SK-N-SH (cell line): Measurements from ENCODE around the gene TPRA1. TPM values are rescaled to one million over a fixed set of nuclear protein-coding genes. Genes with fewer than 3 reads are reported as not detected.

Experiments used
- CTCF ChIA-PET: fragments of 300-600, 350-600 bp; formaldehyde crosslinking; extraction: SDS; loops from one replicate; lab custom pipeline; 2021; lab: Yijun Ruan, JAX
- POLR2A ChIA-PET: fragments of 350-600 bp; sonication (Branson Sonifier 250); formaldehyde crosslinking; extraction: SDS; loops from one replicate; lab custom pipeline; 2020; ENCODE audit warnings: antibody characterized with exemption, inconsistent platforms; lab: Yijun Ruan, JAX
- DNase-seq: peaks from one replicate; pipeline ENCODE4 v3.0.0; 2012
- H2AFZ ChIP-seq: fragments of 200-600 bp; sonication (generic); 2 replicates; pipeline ENCODE4 v1.8.1; 2016; ENCODE audit warnings: antibody characterized with exemption, mild to moderate bottlenecking, low read depth
- H3F3A ChIP-seq: fragments of 200-600 bp; sonication (generic); replicated peaks from 2 replicates; pipeline ENCODE3; 2016; ENCODE audit warnings: antibody characterized with exemption, mild to moderate bottlenecking; ENCODE audit not compliant: insufficient read depth
- H3K27ac ChIP-seq, 2 experiments: fragments of 200-500 bp in 1 of 2; fragments of 200-600 bp in 1 of 2; sonication (Bioruptor generic) in 1 of 2; sonication (generic), shearing (Covaris generic) in 1 of 2; 2 replicates each; pipeline versions ENCODE4 v1.5.1 to v1.6.1; 2014 to 2016; ENCODE audit warnings: low read depth in 2 of 2, inconsistent platforms in 1 of 2, low read length in 1 of 2, mild to moderate bottlenecking in 1 of 2, mixed read lengths in 1 of 2
- H3K27me3 ChIP-seq: fragments of 200-600 bp; sonication (generic), shearing (Covaris generic); 2 replicates; pipeline ENCODE4 v1.6.1; 2016; ENCODE audit warnings: mixed run types; ENCODE audit not compliant: insufficient read depth
- H3K36me3 ChIP-seq, 2 experiments: fragments of 200-500 bp in 1 of 2; fragments of 200-600 bp in 1 of 2; sonication (Bioruptor generic) in 1 of 2; sonication (generic) in 1 of 2; replicated peaks in 1 of 2; 2 replicates each; pipeline versions ENCODE3 to v1.5.1; 2014 to 2016; ENCODE audit warnings: low read length in 1 of 2, mild to moderate bottlenecking in 1 of 2; ENCODE audit not compliant: insufficient read depth in 2 of 2, control insufficient read depth in 1 of 2
- H3K4me1 ChIP-seq, 2 experiments: fragments of 200-500 bp in 1 of 2; fragments of 200-600 bp in 1 of 2; sonication (Bioruptor generic) in 1 of 2; sonication (generic), shearing (Covaris generic) in 1 of 2; 2 replicates each; pipeline versions ENCODE4 v1.5.1 to v1.6.1; 2014 to 2016; ENCODE audit warnings: low read depth in 1 of 2, low read length in 1 of 2, mixed run types in 1 of 2; ENCODE audit not compliant: insufficient read depth in 2 of 2, control insufficient read depth in 1 of 2
- H3K4me2 ChIP-seq: fragments of 200-600 bp; sonication (generic), shearing (Covaris generic); 2 replicates; pipeline ENCODE4 v1.6.1; 2017; ENCODE audit warnings: mixed run types
- H3K4me3 ChIP-seq, 2 experiments: fragments of 200-500 bp in 1 of 2; fragments of 200-600 bp in 1 of 2; sonication (Bioruptor generic) in 1 of 2; sonication (generic), shearing (Covaris generic) in 1 of 2; 2 replicates each; pipeline versions ENCODE4 v1.5.1 to v1.8.1; 2014 to 2016; ENCODE audit warnings: low read depth in 2 of 2, inconsistent platforms in 1 of 2, low read length in 1 of 2, mild to moderate bottlenecking in 1 of 2, mixed read lengths in 1 of 2, moderate library complexity in 1 of 2
- H3K79me2 ChIP-seq: fragments of 200-600 bp; sonication (generic); 2 replicates; pipeline ENCODE4 v1.8.1; 2017; ENCODE audit warnings: mild to moderate bottlenecking; ENCODE audit not compliant: insufficient read depth
- H3K9ac ChIP-seq: fragments of 200-600 bp; sonication (generic); 2 replicates; pipeline ENCODE4 v1.6.1; 2017; ENCODE audit warnings: mixed run types
- H3K9me2 ChIP-seq: fragments of 200-600 bp; sonication (generic); 2 replicates; pipeline ENCODE4 v1.6.1; 2017; ENCODE audit warnings: mixed run types
- H3K9me3 ChIP-seq: fragments of 200-600 bp; sonication (generic); 2 replicates; pipeline ENCODE4 v1.6.1; 2017; ENCODE audit warnings: mixed run types, mild to moderate bottlenecking, moderate library complexity
- H4K20me1 ChIP-seq: fragments of 200-600 bp; sonication (generic); 2 replicates; pipeline ENCODE4 v1.6.1; 2017; ENCODE audit warnings: mild to moderate bottlenecking, mixed run types; ENCODE audit not compliant: insufficient read depth
- CHD2 ChIP-seq: fragments of 150-350 bp; IDR thresholded peaks from 2 replicates; pipeline ENCODE4 v1.6.1; 2018; ENCODE audit warnings: low read length; ENCODE audit not compliant: partially characterized antibody
- ELF1 ChIP-seq: IDR thresholded peaks from 2 replicates; pipeline ENCODE4 v1.4.0; 2012
- FOSL2 ChIP-seq: IDR thresholded peaks from 2 replicates; pipeline ENCODE4 v1.4.0; 2012; ENCODE audit warnings: low read depth, mild to moderate bottlenecking, moderate library complexity, borderline replicate concordance
- FOXJ3 ChIP-seq: sonication (generic); formaldehyde crosslinking; IDR thresholded peaks from 2 replicates; pipeline ENCODE4 v1.5.1; 2020; ENCODE audit warnings: mild to moderate bottlenecking, missing genetic modification reagents
- FOXM1 ChIP-seq: IDR thresholded peaks from 2 replicates; pipeline ENCODE4 v1.4.0; 2012; ENCODE audit warnings: low read depth, mild to moderate bottlenecking
- RFX5 ChIP-seq: IDR thresholded peaks from 2 replicates; pipeline ENCODE4 v1.6.1; 2012; ENCODE audit warnings: mild to moderate bottlenecking, improper control_type of control experiment, low read length
- RXRA ChIP-seq: IDR thresholded peaks from 2 replicates; pipeline ENCODE4 v1.4.0; 2012; ENCODE audit warnings: low read depth, mild to moderate bottlenecking, borderline replicate concordance
- TAF1 ChIP-seq: IDR thresholded peaks from 2 replicates; pipeline ENCODE4 v1.6.1; 2012; ENCODE audit warnings: low read depth, mild to moderate bottlenecking, low read length, moderate library complexity, borderline replicate concordance
- TCF12 ChIP-seq: IDR thresholded peaks from 2 replicates; pipeline ENCODE4 v1.4.0; 2012
- TEAD4 ChIP-seq: IDR thresholded peaks from 2 replicates; pipeline ENCODE4 v1.4.0; 2012; ENCODE audit warnings: mild to moderate bottlenecking, borderline replicate concordance; ENCODE audit not compliant: insufficient read depth
- USF1 ChIP-seq: IDR thresholded peaks from 2 replicates; pipeline ENCODE4 v1.4.0; 2012; ENCODE audit warnings: low read depth, borderline replicate concordance
- USF2 ChIP-seq: fragments of 150-350 bp; IDR thresholded peaks from 2 replicates; pipeline ENCODE4 v1.6.1; 2017; ENCODE audit warnings: antibody characterized with exemption, low read length, low read depth, borderline replicate concordance
- YY1 ChIP-seq: IDR thresholded peaks from 2 replicates; pipeline ENCODE4 v1.4.0; 2012; ENCODE audit warnings: low read depth, mild to moderate bottlenecking
- ZBTB33 ChIP-seq: IDR thresholded peaks from 2 replicates; pipeline ENCODE4 v1.4.0; 2012; ENCODE audit warnings: low read depth, borderline replicate concordance
- WGBS: methylation state at CpG from one replicate; pipeline ENCODE4 v1.1.6; 2017; ENCODE audit warnings: low lambda C conversion rate; 5-methylcytosine and 5-hydroxymethylcytosine counted together
- polyA plus RNA-seq, 3 experiments: library from polyadenylated mRNA; depleted of rRNA; stranded (reverse); fragments of >200 nt; gene quantifications; 2 replicates each; pipeline ENCODE4 v1.2.3, GENCODE V29; 2012
- TF ChIP-seq, protein P1 (sequence below): IDR thresholded peaks from 2 replicates; pipeline ENCODE4; 2012
- TF ChIP-seq, protein P2 (sequence below): fragments of 150-350 bp; IDR thresholded peaks from 2 replicates; pipeline ENCODE4 v1.6.1; 2016; ENCODE audit warnings: mild to moderate bottlenecking, low read depth, low read length
- TF ChIP-seq, protein P3 (sequence below): IDR thresholded peaks from 2 replicates; pipeline ENCODE4 v1.6.1; 2012; ENCODE audit warnings: mild to moderate bottlenecking, low read depth, low read length, moderate library complexity

The TPRA1 gene
- polyA plus RNA-seq, 1 of the 3 experiments (the other 2 are of a cell fraction) = 26.3 TPM

GRCh38 chr3:127608362-127608718 lies 17.8 kb upstream of the TPRA1 start (continued):
- TF ChIP-seq, protein P1, sequence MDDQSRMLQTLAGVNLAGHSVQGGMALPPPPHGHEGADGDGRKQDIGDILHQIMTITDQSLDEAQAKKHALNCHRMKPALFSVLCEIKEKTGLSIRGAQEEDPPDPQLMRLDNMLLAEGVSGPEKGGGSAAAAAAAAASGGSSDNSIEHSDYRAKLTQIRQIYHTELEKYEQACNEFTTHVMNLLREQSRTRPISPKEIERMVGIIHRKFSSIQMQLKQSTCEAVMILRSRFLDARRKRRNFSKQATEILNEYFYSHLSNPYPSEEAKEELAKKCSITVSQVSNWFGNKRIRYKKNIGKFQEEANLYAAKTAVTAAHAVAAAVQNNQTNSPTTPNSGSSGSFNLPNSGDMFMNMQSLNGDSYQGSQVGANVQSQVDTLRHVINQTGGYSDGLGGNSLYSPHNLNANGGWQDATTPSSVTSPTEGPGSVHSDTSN = no peak
- TF ChIP-seq RXRA = no peak
- TF ChIP-seq TEAD4 = no peak
- no peak for TF ChIP-seq FOSL2
- TF ChIP-seq ELF1 = no peak
- no peak for TF ChIP-seq TAF1
- TF ChIP-seq YY1 = no peak
- TF ChIP-seq, protein P2, sequence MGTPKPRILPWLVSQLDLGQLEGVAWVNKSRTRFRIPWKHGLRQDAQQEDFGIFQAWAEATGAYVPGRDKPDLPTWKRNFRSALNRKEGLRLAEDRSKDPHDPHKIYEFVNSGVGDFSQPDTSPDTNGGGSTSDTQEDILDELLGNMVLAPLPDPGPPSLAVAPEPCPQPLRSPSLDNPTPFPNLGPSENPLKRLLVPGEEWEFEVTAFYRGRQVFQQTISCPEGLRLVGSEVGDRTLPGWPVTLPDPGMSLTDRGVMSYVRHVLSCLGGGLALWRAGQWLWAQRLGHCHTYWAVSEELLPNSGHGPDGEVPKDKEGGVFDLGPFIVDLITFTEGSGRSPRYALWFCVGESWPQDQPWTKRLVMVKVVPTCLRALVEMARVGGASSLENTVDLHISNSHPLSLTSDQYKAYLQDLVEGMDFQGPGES = no peak
- no peak for TF ChIP-seq USF2
- TF ChIP-seq FOXM1 = no peak
- TF ChIP-seq TCF12 = no peak
- no peak for TF ChIP-seq USF1

DNA sequence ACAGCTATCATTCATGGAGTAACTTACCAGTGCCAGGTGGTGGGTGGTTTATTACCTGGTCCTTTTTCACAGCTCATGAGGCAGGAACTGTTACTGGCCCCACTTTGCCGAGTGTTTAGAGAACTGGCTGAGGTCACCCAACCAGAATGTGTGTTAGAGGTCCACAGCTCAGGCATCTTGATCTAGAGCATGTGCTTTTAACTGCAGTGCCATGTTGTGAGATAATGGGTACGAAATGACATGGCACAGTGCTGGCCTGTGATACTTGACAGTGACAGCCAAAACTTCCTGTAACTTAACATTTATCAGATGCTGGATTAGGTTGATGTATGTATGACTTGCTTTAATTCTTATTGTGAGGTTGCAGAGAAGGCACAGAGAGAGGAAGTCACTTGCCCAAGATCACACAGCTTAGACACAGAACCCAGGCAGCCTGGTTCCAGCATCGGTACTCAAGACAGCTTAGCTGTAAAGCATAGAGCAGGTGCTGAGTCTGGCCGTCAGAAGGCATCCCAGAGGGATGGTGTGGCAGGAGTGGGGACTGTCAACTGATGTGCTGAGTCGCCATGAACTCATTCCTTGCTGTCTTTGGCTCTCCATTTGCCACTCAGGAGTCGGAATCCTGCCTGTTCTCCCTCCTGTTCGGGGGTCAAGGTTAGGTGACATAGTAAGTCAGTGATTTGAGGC lies 17.3 kb upstream of the TPRA1 start:
- Histone ChIP-seq H3K36me3 (peaks cover 6 to 54% of the 10 kb centered on the region in 2 experiments), H3F3A (no peaks in the 10 kb centered on the region), H3K27me3 (no peaks in the 10 kb centered on the region), H3K9me2 (no peaks in the 10 kb centered on the region), H2AFZ (no peak overlapping the region), H3K79me2 (no peaks in the 10 kb centered on the region; the same call in 1 of the 2 replicates), H3K9me3 (no peaks in the 10 kb centered on the region), H3K4me3 (no peak overlapping the region), H4K20me1 (no peaks in the 10 kb centered on the region), H3K4me1 (no peaks in the 10 kb centered on the region; a peak in 1 of 4 replicates), H3K4me2 (no peak overlapping the region), H3K27ac (no peak overlapping the region), H3K9ac (no peak overlapping the region)
- CTCF ChIA-PET = interaction anchor here (1.0 kb wide), 1 partner anchor 17 kb away, joined by 3 read pairs; no protein-coding TSS in a partner anchor
- 80% methylated on average over 5 of the region's 7 CpGs for WGBS
- POLR2A ChIA-PET = no interaction called here
- DNase-seq = no peak
- TF ChIP-seq RFX5 = no peak
- TF ChIP-seq CHD2 = no peak
- no peak for TF ChIP-seq ELF1
- TF ChIP-seq, protein P2 = no peak
- TF ChIP-seq ZBTB33 = no peak
- no peak for TF ChIP-seq FOXJ3 (CRISPR knock-in tag)
- no peak for TF ChIP-seq YY1
- TF ChIP-seq, protein P3, sequence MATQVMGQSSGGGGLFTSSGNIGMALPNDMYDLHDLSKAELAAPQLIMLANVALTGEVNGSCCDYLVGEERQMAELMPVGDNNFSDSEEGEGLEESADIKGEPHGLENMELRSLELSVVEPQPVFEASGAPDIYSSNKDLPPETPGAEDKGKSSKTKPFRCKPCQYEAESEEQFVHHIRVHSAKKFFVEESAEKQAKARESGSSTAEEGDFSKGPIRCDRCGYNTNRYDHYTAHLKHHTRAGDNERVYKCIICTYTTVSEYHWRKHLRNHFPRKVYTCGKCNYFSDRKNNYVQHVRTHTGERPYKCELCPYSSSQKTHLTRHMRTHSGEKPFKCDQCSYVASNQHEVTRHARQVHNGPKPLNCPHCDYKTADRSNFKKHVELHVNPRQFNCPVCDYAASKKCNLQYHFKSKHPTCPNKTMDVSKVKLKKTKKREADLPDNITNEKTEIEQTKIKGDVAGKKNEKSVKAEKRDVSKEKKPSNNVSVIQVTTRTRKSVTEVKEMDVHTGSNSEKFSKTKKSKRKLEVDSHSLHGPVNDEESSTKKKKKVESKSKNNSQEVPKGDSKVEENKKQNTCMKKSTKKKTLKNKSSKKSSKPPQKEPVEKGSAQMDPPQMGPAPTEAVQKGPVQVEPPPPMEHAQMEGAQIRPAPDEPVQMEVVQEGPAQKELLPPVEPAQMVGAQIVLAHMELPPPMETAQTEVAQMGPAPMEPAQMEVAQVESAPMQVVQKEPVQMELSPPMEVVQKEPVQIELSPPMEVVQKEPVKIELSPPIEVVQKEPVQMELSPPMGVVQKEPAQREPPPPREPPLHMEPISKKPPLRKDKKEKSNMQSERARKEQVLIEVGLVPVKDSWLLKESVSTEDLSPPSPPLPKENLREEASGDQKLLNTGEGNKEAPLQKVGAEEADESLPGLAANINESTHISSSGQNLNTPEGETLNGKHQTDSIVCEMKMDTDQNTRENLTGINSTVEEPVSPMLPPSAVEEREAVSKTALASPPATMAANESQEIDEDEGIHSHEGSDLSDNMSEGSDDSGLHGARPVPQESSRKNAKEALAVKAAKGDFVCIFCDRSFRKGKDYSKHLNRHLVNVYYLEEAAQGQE = no peak
- TF ChIP-seq, protein P1 = no peak
